Mesendoderm (in vitro differentiated cells): ENCODE data around the gene YBX2. TPM values are rescaled to one million over a fixed set of nuclear protein-coding genes. Genes with fewer than 3 reads are reported as not detected.

Source experiments
- DNase-seq: peaks from one replicate; pipeline ENCODE4 v3.0.0; 2013
- H2AK5ac ChIP-seq: 2 replicates; pipeline ENCODE4 v1.6.1; 2013; ENCODE audit warnings: low read length, inconsistent platforms
- H2BK120ac ChIP-seq: 2 replicates; pipeline ENCODE4 v1.6.1; 2013; ENCODE audit warnings: low read depth, mild to moderate bottlenecking, low read length, moderate library complexity, mixed read lengths
- H2BK15ac ChIP-seq: replicated peaks from 2 replicates; pipeline ENCODE4 v1.6.1; 2013; ENCODE audit warnings: low read depth, mild to moderate bottlenecking, moderate library complexity
- H2BK5ac ChIP-seq: 2 replicates; pipeline ENCODE4 v1.6.1; 2013; ENCODE audit warnings: low read length, inconsistent platforms
- H3K18ac ChIP-seq: 2 replicates; pipeline ENCODE4 v1.6.1; 2013; ENCODE audit warnings: mild to moderate bottlenecking, low read length, mixed read lengths
- H3K23ac ChIP-seq: one replicate; pipeline ENCODE4 v1.6.1; 2013; ENCODE audit warnings: low read length
- H3K27ac ChIP-seq: 2 replicates; pipeline ENCODE4 v1.5.1; 2013; ENCODE audit warnings: low read depth, mild to moderate bottlenecking, inconsistent platforms, low read length, moderate library complexity
- H3K27me3 ChIP-seq: 2 replicates; pipeline ENCODE4 v1.6.1; 2013; ENCODE audit warnings: low read length, control low read depth, mild to moderate bottlenecking, inconsistent platforms; ENCODE audit not compliant: insufficient read depth, poor library complexity
- H3K36me3 ChIP-seq: 2 replicates; pipeline ENCODE4 v1.6.1; 2013; ENCODE audit warnings: low read length, inconsistent platforms; ENCODE audit not compliant: control insufficient read depth, insufficient read depth
- H3K4ac ChIP-seq: one replicate; pipeline ENCODE4 v1.6.1; 2013; ENCODE audit warnings: low read depth, mild to moderate bottlenecking, low read length, moderate library complexity
- H3K4me1 ChIP-seq: 2 replicates; pipeline ENCODE4 v1.6.1; 2013; ENCODE audit warnings: low read depth, low read length, inconsistent platforms; ENCODE audit not compliant: control insufficient read depth
- H3K4me2 ChIP-seq: 2 replicates; pipeline ENCODE4 v1.6.1; 2013; ENCODE audit warnings: low read length
- H3K4me3 ChIP-seq: 2 replicates; pipeline ENCODE4 v1.5.1; 2013; ENCODE audit warnings: mild to moderate bottlenecking, low read length
- H3K56ac ChIP-seq: one replicate; pipeline ENCODE4 v1.6.1; 2013; ENCODE audit warnings: low read length
- H3K79me1 ChIP-seq: 2 replicates; pipeline ENCODE4 v1.6.1; 2013; ENCODE audit warnings: low read length, inconsistent platforms
- H3K79me2 ChIP-seq: 2 replicates; pipeline ENCODE4 v1.6.1; 2013; ENCODE audit warnings: mild to moderate bottlenecking, low read length; ENCODE audit not compliant: control insufficient read depth, insufficient read depth
- H3K9ac ChIP-seq: 2 replicates; pipeline ENCODE4 v1.6.1; 2013; ENCODE audit warnings: low read length, inconsistent platforms
- H4K5ac ChIP-seq: one replicate; pipeline ENCODE4 v1.6.1; 2013; ENCODE audit warnings: low read length
- H4K8ac ChIP-seq: one replicate; pipeline ENCODE4 v1.6.1; 2013; ENCODE audit warnings: low read depth, mild to moderate bottlenecking, control low read depth, low read length, moderate library complexity
- WGBS: extraction: QIAGEN DNeasy Blood & Tissue Kit; methylation state at CpG from one replicate; pipeline ENCODE4 v1.1.7; 2013; ENCODE audit warnings: low lambda C conversion rate, missing lambda C conversion rate; ENCODE audit not compliant: insufficient coverage; ENCODE audit errors: extremely low coverage; 5-methylcytosine and 5-hydroxymethylcytosine counted together
- small RNA-seq: library from polyadenylated mRNA; stranded (forward); fragments of <200 nt; extraction: miRNeasy Mini kit (QIAGEN cat#:217004); gene quantifications from one replicate; pipeline ENCODE3, GENCODE V24; 2013; ENCODE audit not compliant: insufficient read depth

YBX2 gene

GRCh38 chr17:7240375-7240774 lies 54.1 kb downstream of the YBX2 start:
- no CpG with 5 or more reads among the region's 4 CpGs for WGBS
- H3K4me3 ChIP-seq = no peak overlapping the region
- no peak overlapping the region for H2BK5ac ChIP-seq
- no peak overlapping the region for H2BK120ac ChIP-seq
- H3K9ac ChIP-seq = peak overlapping the region; percentile 100
- H3K56ac ChIP-seq = peak overlapping the region; percentile 100
- H3K79me2 ChIP-seq = peaks cover 45% of the 10 kb centered on the region
- no peak overlapping the region for H3K4ac ChIP-seq
- no peak overlapping the region for H3K18ac ChIP-seq
- H3K79me1 ChIP-seq = peaks cover 17% of the 10 kb centered on the region
- no peak overlapping the region for H4K8ac ChIP-seq
- H3K27ac ChIP-seq = no peak overlapping the region
- H3K36me3 ChIP-seq = peaks cover 16% of the 10 kb centered on the region
- no peak for DNase-seq
- H2AK5ac ChIP-seq = no peak overlapping the region
- H3K4me1 ChIP-seq = peaks cover 9% of the 10 kb centered on the region
- no peaks in the 10 kb centered on the region for H3K27me3 ChIP-seq
- H3K23ac ChIP-seq = no peak overlapping the region
- H2BK15ac ChIP-seq = no peak overlapping the region
- H3K4me2 ChIP-seq = no peak overlapping the region
- no peak overlapping the region for H4K5ac ChIP-seq

GRCh38 chr17:7239091-7240027 lies 55.1 kb downstream of the YBX2 start, which contains the start of gene PHF23:
PHF23 (minus strand) TSS chr17:7239457; CDS start chr17:7239279, 178 bp downstream.
- Histone ChIP-seq H3K4ac (peak within 1 kb of the TSS; percentile 99), H3K4me3 (peak within 1 kb of the TSS; percentile 99), H3K79me2 (peaks cover 45% of the 10 kb centered on the region), H3K79me1 (peaks cover 17% of the 10 kb centered on the region), H4K5ac (no peak within 1 kb of the TSS), H3K4me1 (peaks cover 9% of the 10 kb centered on the region), H2BK5ac (peak within 1 kb of the TSS; percentile 84), H2BK15ac (no peak within 1 kb of the TSS), H2AK5ac (peak within 1 kb of the TSS; percentile 81), H2BK120ac (peak within 1 kb of the TSS; percentile 73), H3K27ac (peak within 1 kb of the TSS; percentile 94), H3K56ac (peak within 1 kb of the TSS; percentile 100), H3K9ac (peak within 1 kb of the TSS; percentile 99), H3K27me3 (no peaks in the 10 kb centered on the region), H3K4me2 (peak within 1 kb of the TSS; percentile 68), H4K8ac (peak within 1 kb of the TSS; percentile 92), H3K36me3 (peaks cover 19% of the 10 kb centered on the region), H3K18ac (peak within 1 kb of the TSS; percentile 97), H3K23ac (peak within 1 kb of the TSS; percentile 57)
- peak; percentile 100 for DNase-seq
- WGBS = no CpG with 5 or more reads among the region's 72 CpGs

GRCh38 chr17:7238420-7239090 lies 55.9 kb downstream of the YBX2 start:
- H4K5ac ChIP-seq = no peak overlapping the region
- peak overlapping the region; percentile 92 for H4K8ac ChIP-seq
- DNase-seq = no peak
- peak overlapping the region; percentile 98 for H3K56ac ChIP-seq
- peaks cover 17% of the 10 kb centered on the region for H3K79me1 ChIP-seq
- peaks cover 9% of the 10 kb centered on the region for H3K4me1 ChIP-seq
- H2BK5ac ChIP-seq = peak overlapping the region; percentile 84
- peaks cover 17% of the 10 kb centered on the region for H3K36me3 ChIP-seq
- no CpG with 5 or more reads among the region's 39 CpGs for WGBS
- no peaks in the 10 kb centered on the region for H3K27me3 ChIP-seq
- peak overlapping the region; percentile 94 for H3K27ac ChIP-seq
- H2BK120ac ChIP-seq = peak overlapping the region; percentile 73
- no peak overlapping the region for H2BK15ac ChIP-seq
- H3K4me3 ChIP-seq = peak overlapping the region; percentile 99
- peak overlapping the region; percentile 97 for H3K18ac ChIP-seq
- peak overlapping the region; percentile 99 for H3K4ac ChIP-seq
- H2AK5ac ChIP-seq = peak overlapping the region; percentile 81
- peak overlapping the region; percentile 99 for H3K9ac ChIP-seq
- H3K23ac ChIP-seq = peak overlapping the region; percentile 57
- H3K4me2 ChIP-seq = peak overlapping the region; percentile 26
- peaks cover 48% of the 10 kb centered on the region for H3K79me2 ChIP-seq

Small RNAs within 50 kb of the gene (small RNA-seq; reads per million reads assigned to genes)
- gene AC026954.2 (not detected), gene RF00019 (not detected)
